GM13977 (cell line): ENCODE measurements around the gene DDX25.

Experiments
- DNase-seq: peaks from one replicate; pipeline ENCODE4 v3.0.0; 2012; ENCODE audit warnings: low spot score
- CTCF ChIP-seq: IDR thresholded peaks from 2 replicates; pipeline ENCODE4 v1.5.1; 2012; ENCODE audit warnings: mild to moderate bottlenecking, control low read depth; ENCODE audit not compliant: insufficient read depth; ENCODE audit errors: extremely low read depth, missing control alignments
- in situ Hi-C: fragments of 300-500 bp; cut with MboI; formaldehyde crosslinking; loops from one replicate; pipeline ENCODE4 v1.12.0; 2022; ENCODE audit warnings: low sequenced_read_pairs, low pct_unique_long_range_greater_than_20kb, mixed read lengths, inconsistent platforms; ENCODE audit not compliant: unreplicated experiment

Gene DDX25

GRCh38 chr11:125954123-125954944, 50.0 kb downstream of the DDX25 start:
- no peak for TF ChIP-seq CTCF
- in situ Hi-C loops, result no loop called here
- no peak for DNase-seq

GRCh38 chr11:125954945-125955640, 50.8 kb downstream of the DDX25 start:
- in situ Hi-C loops, result no loop called here
- no peak for DNase-seq
- no peak for TF ChIP-seq CTCF

- no peak for TF ChIP-seq CTCF
- in situ Hi-C loops, result no loop called here
- no peak for DNase-seq
Measured at GRCh38 chr11:125955856-125956255, 51.5 kb downstream of the DDX25 start.

GRCh38 chr11:125956391-125957134, 52.3 kb downstream of the DDX25 start:
- in situ Hi-C loops, result no loop called here
- DNase-seq, result no peak
- TF ChIP-seq CTCF, result no peak

GRCh38 chr11:125957618-125958332, 53.5 kb downstream of the DDX25 start:
- no peak for DNase-seq

More at GRCh38 chr11:125957618-125958332, 53.5 kb downstream of the DDX25 start:
- no peak for TF ChIP-seq CTCF
- in situ Hi-C loops, result no loop called here
